Endothelial cell of umbilical vein (primary cell): ENCODE results near the gene DBX1. TPM values are rescaled to one million over a fixed set of nuclear protein-coding genes. Genes with fewer than 3 reads are reported as not detected.

Source experiments
- BruUV-seq: library from RNA; stranded (reverse); fragments of 400-500 nt; replicated peaks from 2 replicates; lab custom pipeline; 2021; lab: Mats Ljungman, UMichigan
- CTCF ChIA-PET: fragments of 300-600, 350-600 bp; sonication (Branson Sonifier 250); formaldehyde crosslinking; loops from one replicate; lab custom pipeline; 2021; ENCODE audit warnings: antibody characterized with exemption, inconsistent platforms; lab: Charles Lee
- POLR2A ChIA-PET: fragments of 300-600, 350-600 bp; sonication (Branson Sonifier 250); formaldehyde crosslinking; loops from one replicate; lab custom pipeline; 2021; ENCODE audit warnings: antibody characterized with exemption, inconsistent platforms; lab: Charles Lee
- DNase-seq: peaks from one replicate; pipeline ENCODE4 v3.0.0-alpha.2; 2011; ENCODE audit warnings: low read depth, low spot score
- FAIRE-seq: peaks from 2 replicates; lab custom pipeline; 2011; peaks lifted over from hg19 to GRCh38; lab: Jason Lieb, UNC
- H2AFZ ChIP-seq: 2 replicates; pipeline ENCODE4 v1.6.0; 2012; ENCODE audit warnings: low read depth, low read length, control low read depth, inconsistent platforms
- H3K27ac ChIP-seq: 2 replicates; pipeline ENCODE4 v1.5.1; 2011; ENCODE audit warnings: low read depth, mild to moderate bottlenecking, control low read depth, low read length, moderate library complexity; ENCODE audit not compliant: insufficient read depth
- H3K27me3 ChIP-seq, 2 experiments: 2 replicates each; pipeline versions ENCODE4 v1.6.0 to v1.6.1; 2011; ENCODE audit warnings: low read length in 2 of 2, mixed read lengths in 1 of 2; ENCODE audit not compliant: control insufficient read depth in 2 of 2, insufficient read depth in 2 of 2
- H3K36me3 ChIP-seq, 2 experiments: 2 replicates in 1 of 2; 3 replicates in 1 of 2; pipeline ENCODE4 v1.5.1; 2011; ENCODE audit warnings: low read length in 2 of 2, mild to moderate bottlenecking in 1 of 2, moderate library complexity in 1 of 2; ENCODE audit not compliant: control insufficient read depth in 2 of 2, insufficient read depth in 2 of 2; ENCODE audit errors: extremely low read depth in 1 of 2
- H3K4me1 ChIP-seq: 3 replicates; pipeline ENCODE4 v1.5.1; 2011; ENCODE audit warnings: mild to moderate bottlenecking, low read length; ENCODE audit not compliant: control insufficient read depth, insufficient read depth; ENCODE audit errors: extremely low read depth
- H3K4me2 ChIP-seq: 2 replicates; pipeline ENCODE4 v1.6.1; 2011; ENCODE audit warnings: low read length, control low read depth, mixed read lengths; ENCODE audit not compliant: insufficient read depth
- H3K4me3 ChIP-seq, 3 experiments: fragments of 200-600 bp in 1 of 3; sonication (generic), shearing (Covaris generic) in 1 of 3; replicated peaks in 1 of 3; 2 replicates each; pipeline ENCODE4 v1.5.1; 2011 to 2016; ENCODE audit warnings: control low read depth in 3 of 3, low read length in 3 of 3, mild to moderate bottlenecking in 2 of 3, inconsistent platforms in 1 of 3, low read depth in 1 of 3, moderate library complexity in 1 of 3; ENCODE audit not compliant: insufficient read depth in 1 of 3
- H3K79me2 ChIP-seq: 2 replicates; pipeline ENCODE4 v1.6.0; 2012; ENCODE audit warnings: low read length, inconsistent platforms; ENCODE audit not compliant: control insufficient read depth, insufficient read depth
- H3K9ac ChIP-seq: replicated peaks from 2 replicates; pipeline ENCODE3; 2011; ENCODE audit warnings: low read length, control low read depth; ENCODE audit not compliant: insufficient read depth; ENCODE audit errors: extremely low read depth
- H3K9me1 ChIP-seq: replicated peaks from 3 replicates; pipeline ENCODE4 v1.6.0; 2011; ENCODE audit warnings: mild to moderate bottlenecking, low read length; ENCODE audit not compliant: control insufficient read depth, insufficient read depth; ENCODE audit errors: extremely low read depth
- H3K9me3 ChIP-seq: replicated peaks from 2 replicates; pipeline ENCODE4 v1.5.1; 2012; ENCODE audit warnings: low read length, inconsistent platforms; ENCODE audit not compliant: control insufficient read depth, insufficient read depth
- H4K20me1 ChIP-seq: replicated peaks from 2 replicates; pipeline ENCODE3; 2011; ENCODE audit warnings: mild to moderate bottlenecking, low read length; ENCODE audit not compliant: control insufficient read depth, insufficient read depth; ENCODE audit errors: extremely low read depth
- EZH2 ChIP-seq: IDR thresholded peaks from 2 replicates; pipeline ENCODE4 v1.6.1; 2012; ENCODE audit warnings: borderline replicate concordance, low read depth, mild to moderate bottlenecking, moderate library complexity, low read length, inconsistent platforms; ENCODE audit not compliant: severe bottlenecking
- POLR2A ChIP-seq: IDR thresholded peaks from 2 replicates; pipeline ENCODE4 v1.6.1; 2012; ENCODE audit warnings: low read depth, mild to moderate bottlenecking, control low read depth, low read length
- dilution Hi-C: fragments of 300-500 bp; cut with MboI; formaldehyde crosslinking; loops from one replicate; pipeline ENCODE4 v1.15.0; 2019; ENCODE audit warnings: low sequenced_read_pairs; ENCODE audit not compliant: extremely low pct_ligation_motif_present
- intact Hi-C: fragments of 100-400 bp; cut with micrococcal nuclease; formaldehyde crosslinking; loops from one replicate; pipeline ENCODE4 v1.10.0; 2022
- polyA plus RNA-seq, 4 experiments: library from polyadenylated mRNA; depleted of rRNA in 3 of 4; stranded (reverse) in 3 of 4; unstranded in 1 of 4; fragments of >200 nt; gene quantifications; 2 replicates each; pipeline versions ENCODE4 v1.2.1 to v1.2.3, GENCODE V29; 2011 to 2012; ENCODE audit warnings: missing spikeins in 1 of 4
- total RNA-seq: library from RNA; stranded (reverse); gene quantifications from 2 replicates; pipeline ENCODE4 v1.2.3, GENCODE V29; 2021
- TF ChIP-seq, protein P1 (sequence below), 2 donors: IDR thresholded peaks; 1 replicate in 1 of 2; 2 replicates in 1 of 2; pipeline ENCODE4 v1.5.1; 2011; ENCODE audit warnings: low read length in 2 of 2, mild to moderate bottlenecking in 2 of 2, moderate library complexity in 2 of 2, control low read depth in 1 of 2, inconsistent platforms in 1 of 2, low read depth in 1 of 2; ENCODE audit not compliant: insufficient read depth in 1 of 2; ENCODE audit errors: extremely low read depth in 1 of 2

Gene DBX1
- total and polyA plus RNA-seq, 2 donors (not counting 3 experiments of a cell fraction or from before 2014, with no cell fraction given): not detected

DNA sequence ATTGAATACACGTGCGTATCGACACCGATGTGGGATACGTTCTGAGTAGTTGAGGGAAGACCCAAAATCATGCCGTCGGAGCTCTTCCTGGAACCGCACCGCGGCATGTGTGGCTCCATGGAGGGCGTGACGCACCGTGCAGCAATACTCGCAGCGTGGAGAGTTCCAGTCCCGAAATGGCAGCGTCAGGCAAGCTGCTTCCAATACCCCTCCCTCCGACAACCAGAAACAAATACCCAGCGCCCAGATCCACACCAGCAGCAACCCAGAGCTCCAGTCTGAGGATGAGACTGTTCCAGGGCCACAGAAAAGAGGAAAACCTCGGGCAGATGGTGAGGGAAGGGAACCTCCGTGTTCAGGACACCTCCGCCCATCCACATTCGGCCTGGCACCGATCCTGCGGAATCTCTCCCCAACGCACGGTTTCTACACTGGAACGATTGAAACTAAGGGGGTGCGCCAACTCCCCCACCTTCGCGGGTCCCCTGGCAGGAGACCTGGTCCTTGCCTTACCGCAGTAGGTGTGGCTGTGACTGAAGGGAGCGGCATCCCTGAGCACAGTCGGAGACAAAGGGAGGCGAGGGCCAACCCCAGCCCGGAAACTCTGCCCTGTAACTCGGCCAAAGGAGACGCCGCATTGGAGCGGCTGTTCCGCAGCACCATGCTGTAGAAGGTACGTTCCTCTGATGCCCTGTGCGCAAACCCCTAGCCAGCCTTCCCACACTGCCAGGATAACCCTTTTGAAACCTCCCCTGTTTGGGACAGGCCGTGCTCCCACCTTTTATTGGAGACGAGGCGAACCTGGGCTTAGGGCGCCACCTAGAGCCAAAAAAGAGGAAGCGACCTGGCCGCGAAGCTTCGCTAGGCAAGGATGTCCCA lies 28.2 kb downstream of the DBX1 start:
- Histone ChIP-seq H3K79me2 (no peaks in the 10 kb centered on the region), H3K9me3 (no peaks in the 10 kb centered on the region), H3K9ac (peak overlapping the region; percentile 71), H3K27me3 (peaks cover 2 to 3% of the 10 kb centered on the region in 2 experiments), H4K20me1 (no peaks in the 10 kb centered on the region), H3K36me3 (no peaks in the 10 kb centered on the region), H3K4me2 (peak overlapping the region; percentile 70), H3K27ac (no peak overlapping the region), H3K4me1 (peaks cover 4% of the 10 kb centered on the region), H3K9me1 (no peaks in the 10 kb centered on the region), H2AFZ (peak overlapping the region; percentile 52), H3K4me3 (peak overlapping the region; percentile 22 to 54 (median 42))
- no TSS peak for BruUV-seq
- ChIA-PET POLR2A (no interaction called here), CTCF (interaction anchor here (0.6 to 5.1 kb wide), 45 partner anchors 10 to 575 kb away, joined by 3 to 91 read pairs (median 4); no protein-coding TSS in a partner anchor)
- FAIRE-seq: peak; percentile 91
- dilution Hi-C loops (no loop called here), intact Hi-C loops (loop anchor here (1.0 kb wide), 5 partner anchors 181 to 575 kb away; no protein-coding TSS in a partner anchor)
- DNase-seq: peak; percentile 64
- TF ChIP-seq, protein P1, sequence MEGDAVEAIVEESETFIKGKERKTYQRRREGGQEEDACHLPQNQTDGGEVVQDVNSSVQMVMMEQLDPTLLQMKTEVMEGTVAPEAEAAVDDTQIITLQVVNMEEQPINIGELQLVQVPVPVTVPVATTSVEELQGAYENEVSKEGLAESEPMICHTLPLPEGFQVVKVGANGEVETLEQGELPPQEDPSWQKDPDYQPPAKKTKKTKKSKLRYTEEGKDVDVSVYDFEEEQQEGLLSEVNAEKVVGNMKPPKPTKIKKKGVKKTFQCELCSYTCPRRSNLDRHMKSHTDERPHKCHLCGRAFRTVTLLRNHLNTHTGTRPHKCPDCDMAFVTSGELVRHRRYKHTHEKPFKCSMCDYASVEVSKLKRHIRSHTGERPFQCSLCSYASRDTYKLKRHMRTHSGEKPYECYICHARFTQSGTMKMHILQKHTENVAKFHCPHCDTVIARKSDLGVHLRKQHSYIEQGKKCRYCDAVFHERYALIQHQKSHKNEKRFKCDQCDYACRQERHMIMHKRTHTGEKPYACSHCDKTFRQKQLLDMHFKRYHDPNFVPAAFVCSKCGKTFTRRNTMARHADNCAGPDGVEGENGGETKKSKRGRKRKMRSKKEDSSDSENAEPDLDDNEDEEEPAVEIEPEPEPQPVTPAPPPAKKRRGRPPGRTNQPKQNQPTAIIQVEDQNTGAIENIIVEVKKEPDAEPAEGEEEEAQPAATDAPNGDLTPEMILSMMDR (IDR thresholded peaks at IDR 0.05; ENCODE audit: extremely low read depth in 1 of 2, insufficient read depth in 1 of 2, low read depth in 1 of 2, low read length in 2 of 2): peak; percentile 85
- TF ChIP-seq POLR2A: peak; percentile 43
- no peak for TF ChIP-seq EZH2
